GM12874 (cell line): ENCODE measurements around the gene RALGAPA2.

Experiments
- CTCF ChIP-seq: IDR thresholded peaks from 2 replicates; pipeline ENCODE4 v1.5.1; 2011; ENCODE audit warnings: low read depth, mild to moderate bottlenecking, control low read depth, low read length, moderate library complexity; ENCODE audit not compliant: insufficient read depth

RALGAPA2 gene

GRCh38 chr20:20712474-20713243, at the start of gene RALGAPA2:
Gene RALGAPA2, minus strand, starts transcription at chr20:20712644. Its CDS starts 164 bp downstream, at chr20:20712480.
- TF ChIP-seq CTCF: no peak

- no peak for TF ChIP-seq CTCF
Observed at GRCh38 chr20:20761301-20761700, 48.9 kb upstream of the RALGAPA2 start.

GRCh38 chr20:20759132-20759531, 46.7 kb upstream of the RALGAPA2 start:
- no peak for TF ChIP-seq CTCF

GRCh38 chr20:20755674-20756319, 43.4 kb upstream of the RALGAPA2 start:
- no peak for TF ChIP-seq CTCF

GRCh38 chr20:20755231-20755630, 42.8 kb upstream of the RALGAPA2 start:
- no peak for TF ChIP-seq CTCF

GRCh38 chr20:20754714-20755113, 42.3 kb upstream of the RALGAPA2 start:
- TF ChIP-seq CTCF: no peak

- no peak for TF ChIP-seq CTCF
Observed at GRCh38 chr20:20752712-20753111, 40.3 kb upstream of the RALGAPA2 start.
